ENCODE data around the gene IFT43.

IFT43 gene

GRCh38 chr14:76024211-76024907, 38.8 kb downstream of the IFT43 start:
- DNase-seq = no peak
- Histone ChIP-seq H3K9me3 (ENCODE audit: control insufficient read depth, low read length) (peaks cover 4% of the 10 kb centered on the region), H3K4me3 (ENCODE audit: insufficient read depth in 1 of 2, low read depth in 1 of 2, low read length in 2 of 2) (no peak overlapping the region), H3K4ac (ENCODE audit: low read depth in 1 of 2, low read length in 2 of 2) (no peak overlapping the region), H3K23ac (ENCODE audit: low read length in 2 of 2) (no peak overlapping the region), H2BK120ac (ENCODE audit: low read depth, low read length) (no peak overlapping the region), H3K79me1 (replicated peaks; ENCODE audit: low read length, poor library complexity, severe bottlenecking) (peaks cover 10% of the 10 kb centered on the region), H2BK5ac (ENCODE audit: low read depth, low read length, poor library complexity, severe bottlenecking) (no peak overlapping the region), H3K27ac (ENCODE audit: low read length, poor library complexity, severe bottlenecking) (no peak overlapping the region), H2AFZ (ENCODE audit: low read depth, low read length) (no peak overlapping the region), H2AK5ac (ENCODE audit: low read length, severe bottlenecking) (no peak overlapping the region), H3K4me1 (ENCODE audit: control insufficient read depth, insufficient read depth, low read depth, low read length) (no peaks in the 10 kb centered on the region), H4K8ac (ENCODE audit: low read length) (no peak overlapping the region), H3K36me3 (ENCODE audit: control insufficient read depth in 1 of 2, insufficient read depth in 2 of 2, low read depth in 1 of 2, low read length in 2 of 2) (peaks cover 9 to 74% of the 10 kb centered on the region in 2 experiments), H3K27me3 (ENCODE audit: control insufficient read depth in 1 of 2, insufficient read depth in 1 of 2, low read length in 2 of 2) (no peaks in the 10 kb centered on the region), H2BK12ac (ENCODE audit: low read length in 2 of 2) (no peak overlapping the region), H3K9ac (ENCODE audit: low read length) (no peak overlapping the region), H3K4me2 (ENCODE audit: low read length, poor library complexity, severe bottlenecking) (no peak overlapping the region), H4K91ac (ENCODE audit: low read length) (no peak overlapping the region), H3K18ac (ENCODE audit: low read depth in 1 of 2, low read length in 2 of 2) (no peak overlapping the region), H2BK15ac (ENCODE audit: low read depth, poor library complexity, severe bottlenecking) (no peak overlapping the region), H3K14ac (ENCODE audit: low read length in 2 of 2) (no peak overlapping the region)
- 83% methylated on average over 2 of the region's 4 CpGs for WGBS

GRCh38 chr14:76034566-76034965, 49.0 kb downstream of the IFT43 start:
- Histone ChIP-seq H3K9ac (ENCODE audit: low read length) (no peak overlapping the region), H3K18ac (ENCODE audit: low read depth in 1 of 2, low read length in 2 of 2) (no peak overlapping the region), H2BK12ac (ENCODE audit: low read length in 2 of 2) (no peak overlapping the region), H2BK120ac (ENCODE audit: low read depth, low read length) (no peak overlapping the region), H3K27ac (ENCODE audit: low read length, poor library complexity, severe bottlenecking) (no peak overlapping the region), H3K14ac (ENCODE audit: low read length in 2 of 2) (no peak overlapping the region), H4K8ac (ENCODE audit: low read length) (no peak overlapping the region), H2BK15ac (ENCODE audit: low read depth, poor library complexity, severe bottlenecking) (no peak overlapping the region), H2AK5ac (ENCODE audit: low read length, severe bottlenecking) (no peak overlapping the region), H3K9me3 (ENCODE audit: control insufficient read depth, low read length) (no peaks in the 10 kb centered on the region), H4K91ac (ENCODE audit: low read length) (no peak overlapping the region), H3K27me3 (ENCODE audit: control insufficient read depth in 1 of 2, insufficient read depth in 1 of 2, low read length in 2 of 2) (no peaks in the 10 kb centered on the region), H3K4ac (ENCODE audit: low read depth in 1 of 2, low read length in 2 of 2) (no peak overlapping the region), H2AFZ (ENCODE audit: low read depth, low read length) (no peak overlapping the region), H2BK5ac (ENCODE audit: low read depth, low read length, poor library complexity, severe bottlenecking) (no peak overlapping the region), H3K23ac (ENCODE audit: low read length in 2 of 2) (no peak overlapping the region), H3K4me1 (ENCODE audit: control insufficient read depth, insufficient read depth, low read depth, low read length) (no peaks in the 10 kb centered on the region), H3K4me2 (ENCODE audit: low read length, poor library complexity, severe bottlenecking) (no peak overlapping the region), H3K36me3 (ENCODE audit: control insufficient read depth in 1 of 2, insufficient read depth in 2 of 2, low read depth in 1 of 2, low read length in 2 of 2) (peaks cover 13 to 61% of the 10 kb centered on the region in 2 experiments), H3K4me3 (ENCODE audit: insufficient read depth in 1 of 2, low read depth in 1 of 2, low read length in 2 of 2) (no peak overlapping the region), H3K79me1 (replicated peaks; ENCODE audit: low read length, poor library complexity, severe bottlenecking) (peaks cover 17% of the 10 kb centered on the region)
- WGBS = 87% methylated on average over 3 of the region's 3 CpGs
- DNase-seq = no peak

DNA sequence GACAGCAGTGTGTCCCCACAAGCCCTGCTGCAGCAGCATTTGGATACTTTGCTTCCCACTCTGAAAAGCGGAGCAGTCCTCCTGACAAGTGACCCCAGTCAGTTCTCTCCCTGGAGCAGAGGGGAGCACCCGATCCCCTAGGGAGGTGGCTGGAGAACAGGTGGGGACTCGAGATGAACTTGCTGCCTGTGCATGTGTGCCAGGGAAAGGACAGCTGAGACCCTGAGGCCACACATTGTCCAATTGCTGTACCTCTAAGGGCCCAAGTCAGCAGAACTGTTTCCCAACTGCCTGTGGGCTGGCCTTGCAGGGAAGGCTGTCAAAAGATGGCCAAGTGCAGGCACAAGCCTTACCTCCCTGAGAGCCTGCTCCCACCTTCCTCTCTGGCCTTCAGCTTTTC, 55.1 kb downstream of the IFT43 start:
- no peak overlapping the region for H3K9ac ChIP-seq (ENCODE audit: low read length)
- H3K4me3 ChIP-seq (ENCODE audit: insufficient read depth in 1 of 2, low read depth in 1 of 2, low read length in 2 of 2) = no peak overlapping the region
- no peak for DNase-seq
- 85% methylated on average over 3 of the region's 3 CpGs for WGBS
- H3K27ac ChIP-seq (ENCODE audit: low read length, poor library complexity, severe bottlenecking) = no peak overlapping the region
- no peak overlapping the region for H4K8ac ChIP-seq (ENCODE audit: low read length)
- H3K9me3 ChIP-seq (ENCODE audit: control insufficient read depth, low read length) = no peaks in the 10 kb centered on the region
- H3K4me2 ChIP-seq (ENCODE audit: low read length, poor library complexity, severe bottlenecking) = no peak overlapping the region
- no peak overlapping the region for H3K18ac ChIP-seq (ENCODE audit: low read depth in 1 of 2, low read length in 2 of 2)
- no peaks in the 10 kb centered on the region for H3K27me3 ChIP-seq (ENCODE audit: control insufficient read depth in 1 of 2, insufficient read depth in 1 of 2, low read length in 2 of 2)
- H2BK120ac ChIP-seq (ENCODE audit: low read depth, low read length) = no peak overlapping the region
- H3K36me3 ChIP-seq (ENCODE audit: control insufficient read depth in 1 of 2, insufficient read depth in 2 of 2, low read depth in 1 of 2, low read length in 2 of 2) = peaks cover 19 to 49% of the 10 kb centered on the region in 2 experiments
- peaks cover 12% of the 10 kb centered on the region for H3K79me1 ChIP-seq (replicated peaks; ENCODE audit: low read length, poor library complexity, severe bottlenecking)
- H2BK15ac ChIP-seq (ENCODE audit: low read depth, poor library complexity, severe bottlenecking) = no peak overlapping the region
- no peak overlapping the region for H3K4ac ChIP-seq (ENCODE audit: low read depth in 1 of 2, low read length in 2 of 2)
- H2BK12ac ChIP-seq (ENCODE audit: low read length in 2 of 2) = no peak overlapping the region
- no peak overlapping the region for H3K23ac ChIP-seq (ENCODE audit: low read length in 2 of 2)
- no peak overlapping the region for H2AFZ ChIP-seq (ENCODE audit: low read depth, low read length)
- H3K14ac ChIP-seq (ENCODE audit: low read length in 2 of 2) = no peak overlapping the region
- no peak overlapping the region for H2AK5ac ChIP-seq (ENCODE audit: low read length, severe bottlenecking)
- no peak overlapping the region for H2BK5ac ChIP-seq (ENCODE audit: low read depth, low read length, poor library complexity, severe bottlenecking)
- H3K4me1 ChIP-seq (ENCODE audit: control insufficient read depth, insufficient read depth, low read depth, low read length) = no peaks in the 10 kb centered on the region
- H4K91ac ChIP-seq (ENCODE audit: low read length) = no peak overlapping the region

DNA sequence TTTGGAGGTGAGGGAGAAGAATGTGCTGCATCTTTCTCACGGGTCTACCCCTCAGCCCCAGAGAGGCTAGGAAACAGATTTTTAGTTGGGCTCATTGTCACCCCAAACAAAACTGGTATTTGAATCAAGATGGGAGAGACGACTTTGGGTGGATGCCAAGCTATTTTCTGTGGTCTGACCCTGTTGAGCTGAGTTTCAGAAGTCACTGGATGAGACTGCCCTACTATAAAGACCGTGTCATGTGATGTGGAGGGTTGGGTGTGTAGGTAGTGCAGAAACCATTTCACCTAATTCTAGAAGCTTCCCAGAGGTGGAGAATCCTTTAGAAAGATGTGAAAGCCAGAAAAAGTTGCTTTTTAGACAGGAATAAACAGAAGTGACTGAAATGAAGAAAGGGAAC, 60.2 kb downstream of the IFT43 start:
- H3K4me2 ChIP-seq (ENCODE audit: low read length, poor library complexity, severe bottlenecking) = no peak overlapping the region
- no peak overlapping the region for H3K9ac ChIP-seq (ENCODE audit: low read length)
- no peak overlapping the region for H3K18ac ChIP-seq (ENCODE audit: low read depth in 1 of 2, low read length in 2 of 2)

More for the DNA sequence above, 60.2 kb downstream of the IFT43 start:
- Histone ChIP-seq H3K27ac (ENCODE audit: low read length, poor library complexity, severe bottlenecking) (no peak overlapping the region), H4K8ac (ENCODE audit: low read length) (no peak overlapping the region), H2BK12ac (ENCODE audit: low read length in 2 of 2) (no peak overlapping the region), H4K91ac (ENCODE audit: low read length) (no peak overlapping the region), H3K27me3 (ENCODE audit: control insufficient read depth in 1 of 2, insufficient read depth in 1 of 2, low read length in 2 of 2) (no peaks in the 10 kb centered on the region), H3K36me3 (ENCODE audit: control insufficient read depth in 1 of 2, insufficient read depth in 2 of 2, low read depth in 1 of 2, low read length in 2 of 2) (peaks cover 25 to 29% of the 10 kb centered on the region in 2 experiments), H2AK5ac (ENCODE audit: low read length, severe bottlenecking) (no peak overlapping the region), H3K9me3 (ENCODE audit: control insufficient read depth, low read length) (no peaks in the 10 kb centered on the region), H3K4me1 (ENCODE audit: control insufficient read depth, insufficient read depth, low read depth, low read length) (no peaks in the 10 kb centered on the region), H3K4me3 (ENCODE audit: insufficient read depth in 1 of 2, low read depth in 1 of 2, low read length in 2 of 2) (no peak overlapping the region), H3K23ac (ENCODE audit: low read length in 2 of 2) (no peak overlapping the region), H2AFZ (ENCODE audit: low read depth, low read length) (no peak overlapping the region), H2BK15ac (ENCODE audit: low read depth, poor library complexity, severe bottlenecking) (no peak overlapping the region), H2BK120ac (ENCODE audit: low read depth, low read length) (no peak overlapping the region), H3K79me1 (replicated peaks; ENCODE audit: low read length, poor library complexity, severe bottlenecking) (peaks cover 13% of the 10 kb centered on the region), H3K4ac (ENCODE audit: low read depth in 1 of 2, low read length in 2 of 2) (no peak overlapping the region), H2BK5ac (ENCODE audit: low read depth, low read length, poor library complexity, severe bottlenecking) (no peak overlapping the region), H3K14ac (ENCODE audit: low read length in 2 of 2) (no peak overlapping the region)
- 89% methylated on average over 3 of the region's 3 CpGs for WGBS
- no peak for DNase-seq
